Measurements from ENCODE around the gene EFCAB13.

EFCAB13 gene

GRCh38 chr17:47291242-47291873, 32.4 kb upstream of the EFCAB13 start:
- Histone ChIP-seq H3K9me3 (ENCODE audit: control insufficient read depth, insufficient read depth, low read depth, low read length) (no peaks in the 10 kb centered on the region), H3K4me3 (ENCODE audit: low read depth, low read length) (no peak overlapping the region), H3K4me1 (ENCODE audit: control insufficient read depth, insufficient read depth, low read length) (no peaks in the 10 kb centered on the region), H3K36me3 (ENCODE audit: control insufficient read depth in 2 of 2, insufficient read depth in 1 of 2, low read length in 2 of 2) (no peaks in the 10 kb centered on the region), H3K27ac (ENCODE audit: extremely low read depth, low read depth, low read length) (no peak overlapping the region)
- ChIA-PET POLR2A (interaction anchor here (0.5 kb wide), 1 partner anchor 344 kb away, joined by 4 read pairs; no protein-coding TSS in a partner anchor), CTCF (interaction anchor here (1.5 kb wide), 1 partner anchor 24 kb away, joined by 4 read pairs; no protein-coding TSS in a partner anchor)
- TF ChIP-seq ZBTB20 (tag by site-specific recombination; IDR thresholded peaks at IDR 0.05) = no peak
- TF ChIP-seq ZNF221 (tag by site-specific recombination; IDR thresholded peaks at IDR 0.05; ENCODE audit: borderline replicate concordance) = no peak
- no peak for TF ChIP-seq ZNF654 (tag by site-specific recombination; IDR thresholded peaks at IDR 0.05; ENCODE audit: low read depth)
- TF ChIP-seq RBAK (tag by site-specific recombination; IDR thresholded peaks at IDR 0.05) = no peak
- no peak for TF ChIP-seq ZBTB1 (tag by site-specific recombination; IDR thresholded peaks at IDR 0.05)
- no peak for TF ChIP-seq ZNF223 (tag by site-specific recombination; IDR thresholded peaks at IDR 0.05)
- no peak for TF ChIP-seq ZNF580 (tag by site-specific recombination; IDR thresholded peaks at IDR 0.05)
- no peak for TF ChIP-seq ZNF692 (tag by site-specific recombination; IDR thresholded peaks at IDR 0.05)
- TF ChIP-seq KLF8 (tag by site-specific recombination; IDR thresholded peaks at IDR 0.05) = no peak
- TF ChIP-seq ZSCAN4 (tag by site-specific recombination; IDR thresholded peaks at IDR 0.05) = no peak
- no peak for TF ChIP-seq ZIC2 (tag by site-specific recombination; IDR thresholded peaks at IDR 0.05)
- TF ChIP-seq KLF16 (tag by site-specific recombination; IDR thresholded peaks at IDR 0.05) = no peak
- no peak for TF ChIP-seq ZNF184 (tag by site-specific recombination; IDR thresholded peaks at IDR 0.05)

GRCh38 chr17:47292206-47292605, 31.5 kb upstream of the EFCAB13 start:
- CTCF ChIA-PET = no interaction called here
- Histone ChIP-seq H3K4me1 (ENCODE audit: control insufficient read depth, insufficient read depth, low read length) (no peaks in the 10 kb centered on the region), H3K9me3 (ENCODE audit: control insufficient read depth, insufficient read depth, low read depth, low read length) (no peaks in the 10 kb centered on the region), H3K36me3 (ENCODE audit: control insufficient read depth in 2 of 2, insufficient read depth in 1 of 2, low read length in 2 of 2) (no peaks in the 10 kb centered on the region), H3K27ac (ENCODE audit: extremely low read depth, low read depth, low read length) (no peak overlapping the region), H3K4me3 (ENCODE audit: low read depth, low read length) (no peak overlapping the region)
- POLR2A ChIA-PET = interaction anchor here (0.5 kb wide), 1 partner anchor 343 kb away, joined by 4 read pairs; no protein-coding TSS in a partner anchor
- no peak for TF ChIP-seq BCL11A (tag by site-specific recombination; IDR thresholded peaks at IDR 0.05; ENCODE audit: low read depth)
- no peak for TF ChIP-seq ZNF580 (tag by site-specific recombination; IDR thresholded peaks at IDR 0.05)
- no peak for TF ChIP-seq ZNF558 (tag by site-specific recombination; IDR thresholded peaks at IDR 0.05)
- TF ChIP-seq SP7 (tag by site-specific recombination; IDR thresholded peaks at IDR 0.05) = no peak
- TF ChIP-seq ZNF777 (tag by site-specific recombination; IDR thresholded peaks at IDR 0.05; ENCODE audit: borderline replicate concordance) = no peak
- TF ChIP-seq ZBTB17 (tag by site-specific recombination; IDR thresholded peaks at IDR 0.05) = no peak
- TF ChIP-seq BCL11B (tag by site-specific recombination; IDR thresholded peaks at IDR 0.05; ENCODE audit: low read depth) = no peak
- TF ChIP-seq KLF1 (tag by site-specific recombination; IDR thresholded peaks at IDR 0.05) = no peak
- TF ChIP-seq ZNF677 (tag by site-specific recombination; IDR thresholded peaks at IDR 0.05) = no peak
- no peak for TF ChIP-seq ZNF341 (tag by site-specific recombination; IDR thresholded peaks at IDR 0.05; ENCODE audit: low read depth)
- TF ChIP-seq ZNF354C (tag by site-specific recombination; IDR thresholded peaks at IDR 0.05; ENCODE audit: borderline replicate concordance, low read depth) = no peak
- TF ChIP-seq ZNF24 (tag by site-specific recombination; IDR thresholded peaks at IDR 0.05) = no peak

Measured in HEK293 (cell line).